ENCODE data around the gene SPTBN1. TPM values are rescaled to one million over a fixed set of nuclear protein-coding genes. Genes with fewer than 3 reads are reported as not detected.

The SPTBN1 gene
- total RNA-seq, 1 experiment from 2014 or later: 204 TPM

DNA sequence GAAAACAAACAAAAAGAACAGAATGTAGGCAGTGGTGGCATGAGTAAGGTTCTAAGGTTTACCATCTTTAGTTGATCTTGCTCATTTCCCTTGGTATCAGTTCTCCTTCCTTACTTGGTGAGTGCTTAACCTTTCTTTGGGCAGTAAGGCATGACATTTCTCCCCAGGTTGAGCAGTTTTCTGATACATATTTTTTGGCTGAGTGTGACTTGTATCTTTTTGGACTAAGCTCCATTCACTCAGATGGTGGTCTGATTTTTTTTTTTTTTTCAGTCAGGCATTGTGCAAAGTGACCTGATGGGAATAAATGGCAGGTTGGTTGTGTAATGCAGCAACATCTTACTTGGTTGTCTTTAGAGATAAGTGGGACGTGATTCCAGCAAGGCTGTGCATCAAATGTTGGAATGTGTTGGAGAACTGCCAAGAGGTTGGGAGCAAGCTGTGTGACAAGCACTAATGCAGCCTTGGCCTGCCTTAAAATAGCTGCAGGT, 15.1 kb downstream of the SPTBN1 start:
- TF ChIP-seq, protein P1, sequence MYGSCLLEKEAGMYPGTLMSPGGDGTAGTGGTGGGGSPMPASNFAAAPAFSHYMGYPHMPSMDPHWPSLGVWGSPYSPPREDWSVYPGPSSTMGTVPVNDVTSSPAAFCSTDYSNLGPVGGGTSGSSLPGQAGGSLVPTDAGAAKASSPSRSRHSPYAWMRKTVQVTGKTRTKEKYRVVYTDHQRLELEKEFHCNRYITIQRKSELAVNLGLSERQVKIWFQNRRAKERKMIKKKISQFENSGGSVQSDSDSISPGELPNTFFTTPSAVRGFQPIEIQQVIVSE (CRISPR knock-in tag; IDR thresholded peaks at IDR 0.05; ENCODE audit: borderline replicate concordance): no peak
- TF ChIP-seq, protein P2, sequence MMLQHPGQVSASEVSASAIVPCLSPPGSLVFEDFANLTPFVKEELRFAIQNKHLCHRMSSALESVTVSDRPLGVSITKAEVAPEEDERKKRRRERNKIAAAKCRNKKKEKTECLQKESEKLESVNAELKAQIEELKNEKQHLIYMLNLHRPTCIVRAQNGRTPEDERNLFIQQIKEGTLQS (CRISPR knock-in tag; conservative IDR thresholded peaks at IDR 0.05): no peak
- TF ChIP-seq ZNF138 (CRISPR knock-in tag; conservative IDR thresholded peaks at IDR 0.05) (no peak), NFE2L1 (CRISPR knock-in tag; IDR thresholded peaks at IDR 0.05) (no peak), ZBTB21 (CRISPR knock-in tag; IDR thresholded peaks at IDR 0.05; ENCODE audit: borderline replicate concordance) (no peak), ZMAT4 (CRISPR knock-in tag; IDR thresholded peaks at IDR 0.05) (no peak), EMX1 (CRISPR knock-in tag; IDR thresholded peaks at IDR 0.05) (no peak), NR2C2 (CRISPR knock-in tag; IDR thresholded peaks at IDR 0.05) (no peak), ATF2 (CRISPR knock-in tag; IDR thresholded peaks at IDR 0.05; ENCODE audit: borderline replicate concordance, low read depth) (no peak), TP53 (CRISPR knock-in tag; IDR thresholded peaks at IDR 0.05) (no peak), ZNF671 (CRISPR knock-in tag; IDR thresholded peaks at IDR 0.05) (no peak), CREM (CRISPR knock-in tag; IDR thresholded peaks at IDR 0.05) (no peak), JUN (CRISPR knock-in tag; IDR thresholded peaks at IDR 0.05) (no peak), STAT6 (CRISPR knock-in tag; conservative IDR thresholded peaks at IDR 0.05; ENCODE audit: low read depth) (no peak), NFYB (CRISPR knock-in tag; conservative IDR thresholded peaks at IDR 0.05; ENCODE audit: low read depth) (no peak), ZNF121 (CRISPR knock-in tag; IDR thresholded peaks at IDR 0.05) (no peak), GRHL2 (CRISPR knock-in tag; IDR thresholded peaks at IDR 0.05; ENCODE audit: insufficient replicate concordance, severe bottlenecking) (no peak), OVOL2 (CRISPR knock-in tag; IDR thresholded peaks at IDR 0.05; ENCODE audit: borderline replicate concordance) (no peak)
- TF ChIP-seq, protein P3, sequence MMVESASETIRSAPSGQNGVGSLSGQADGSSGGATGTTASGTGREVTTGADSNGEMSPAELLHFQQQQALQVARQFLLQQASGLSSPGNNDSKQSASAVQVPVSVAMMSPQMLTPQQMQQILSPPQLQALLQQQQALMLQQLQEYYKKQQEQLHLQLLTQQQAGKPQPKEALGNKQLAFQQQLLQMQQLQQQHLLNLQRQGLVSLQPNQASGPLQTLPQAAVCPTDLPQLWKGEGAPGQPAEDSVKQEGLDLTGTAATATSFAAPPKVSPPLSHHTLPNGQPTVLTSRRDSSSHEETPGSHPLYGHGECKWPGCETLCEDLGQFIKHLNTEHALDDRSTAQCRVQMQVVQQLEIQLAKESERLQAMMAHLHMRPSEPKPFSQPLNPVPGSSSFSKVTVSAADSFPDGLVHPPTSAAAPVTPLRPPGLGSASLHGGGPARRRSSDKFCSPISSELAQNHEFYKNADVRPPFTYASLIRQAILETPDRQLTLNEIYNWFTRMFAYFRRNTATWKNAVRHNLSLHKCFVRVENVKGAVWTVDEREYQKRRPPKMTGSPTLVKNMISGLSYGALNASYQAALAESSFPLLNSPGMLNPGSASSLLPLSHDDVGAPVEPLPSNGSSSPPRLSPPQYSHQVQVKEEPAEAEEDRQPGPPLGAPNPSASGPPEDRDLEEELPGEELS (CRISPR knock-in tag; IDR thresholded peaks at IDR 0.05): no peak
- ChIA-PET POLR2A (interaction anchor here (1.0 kb wide), 1 partner anchor 17 kb away, joined by 6 read pairs; no protein-coding TSS in a partner anchor), CTCF (interaction anchor here (0.7 to 1.8 kb wide), 3 partner anchors 31 to 194 kb away, joined by 3 to 5 read pairs (median 4); no protein-coding TSS in a partner anchor)
- Mint-ChIP-seq H3K36me3 (no peaks in the 10 kb centered on the region), H3K4me3 (no peak overlapping the region), H3K27me3 (ENCODE audit: low read depth) (no peaks in the 10 kb centered on the region), H3K4me1 (peaks cover 44% of the 10 kb centered on the region), H3K27ac (peak overlapping the region; percentile 11; the same call in 1 of the 2 replicates), H3K9me3 (no peaks in the 10 kb centered on the region)
- DNase-seq (ENCODE audit: low spot score): no peak
- ATAC-seq: no peak

- H3K9me3 Mint-ChIP-seq: no peaks in the 10 kb centered on the region
- POLR2A ChIA-PET: no interaction called here
- H3K4me1 Mint-ChIP-seq: peaks cover 37% of the 10 kb centered on the region
- no peaks in the 10 kb centered on the region for H3K27me3 Mint-ChIP-seq (ENCODE audit: low read depth)
- CTCF ChIA-PET: no interaction called here
- no peak for ATAC-seq
- H3K4me3 Mint-ChIP-seq: no peak overlapping the region
- H3K27ac Mint-ChIP-seq: no peak overlapping the region; the same call in 1 of the 2 replicates
- no peaks in the 10 kb centered on the region for H3K36me3 Mint-ChIP-seq
- no peak for DNase-seq (ENCODE audit: low spot score)
- TF ChIP-seq TEAD1 (CRISPR knock-in tag; IDR thresholded peaks at IDR 0.05) (no peak), FOXP1 (CRISPR knock-in tag; IDR thresholded peaks at IDR 0.05; ENCODE audit: borderline replicate concordance) (no peak), ZMAT4 (CRISPR knock-in tag; IDR thresholded peaks at IDR 0.05) (no peak), ELF4 (CRISPR knock-in tag; IDR thresholded peaks at IDR 0.05; ENCODE audit: low read depth) (no peak), NFE2L1 (CRISPR knock-in tag; IDR thresholded peaks at IDR 0.05) (no peak), HMGXB4 (CRISPR knock-in tag; IDR thresholded peaks at IDR 0.05) (no peak)
- TF ChIP-seq, protein P4, sequence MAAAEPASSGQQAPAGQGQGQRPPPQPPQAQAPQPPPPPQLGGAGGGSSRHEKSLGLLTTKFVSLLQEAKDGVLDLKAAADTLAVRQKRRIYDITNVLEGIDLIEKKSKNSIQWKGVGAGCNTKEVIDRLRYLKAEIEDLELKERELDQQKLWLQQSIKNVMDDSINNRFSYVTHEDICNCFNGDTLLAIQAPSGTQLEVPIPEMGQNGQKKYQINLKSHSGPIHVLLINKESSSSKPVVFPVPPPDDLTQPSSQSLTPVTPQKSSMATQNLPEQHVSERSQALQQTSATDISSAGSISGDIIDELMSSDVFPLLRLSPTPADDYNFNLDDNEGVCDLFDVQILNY (CRISPR knock-in tag; IDR thresholded peaks at IDR 0.05): no peak
Observed at GRCh38 chr2:54473851-54474250, 17.7 kb downstream of the SPTBN1 start.

Data from WTC11 (cell line).